ENCODE data around the gene EI24. TPM values are rescaled to one million over a fixed set of nuclear protein-coding genes. Genes with fewer than 3 reads are reported as not detected.

The EI24 gene
- total RNA-seq = 89.2 and 106 TPM in 2 replicates

DNA sequence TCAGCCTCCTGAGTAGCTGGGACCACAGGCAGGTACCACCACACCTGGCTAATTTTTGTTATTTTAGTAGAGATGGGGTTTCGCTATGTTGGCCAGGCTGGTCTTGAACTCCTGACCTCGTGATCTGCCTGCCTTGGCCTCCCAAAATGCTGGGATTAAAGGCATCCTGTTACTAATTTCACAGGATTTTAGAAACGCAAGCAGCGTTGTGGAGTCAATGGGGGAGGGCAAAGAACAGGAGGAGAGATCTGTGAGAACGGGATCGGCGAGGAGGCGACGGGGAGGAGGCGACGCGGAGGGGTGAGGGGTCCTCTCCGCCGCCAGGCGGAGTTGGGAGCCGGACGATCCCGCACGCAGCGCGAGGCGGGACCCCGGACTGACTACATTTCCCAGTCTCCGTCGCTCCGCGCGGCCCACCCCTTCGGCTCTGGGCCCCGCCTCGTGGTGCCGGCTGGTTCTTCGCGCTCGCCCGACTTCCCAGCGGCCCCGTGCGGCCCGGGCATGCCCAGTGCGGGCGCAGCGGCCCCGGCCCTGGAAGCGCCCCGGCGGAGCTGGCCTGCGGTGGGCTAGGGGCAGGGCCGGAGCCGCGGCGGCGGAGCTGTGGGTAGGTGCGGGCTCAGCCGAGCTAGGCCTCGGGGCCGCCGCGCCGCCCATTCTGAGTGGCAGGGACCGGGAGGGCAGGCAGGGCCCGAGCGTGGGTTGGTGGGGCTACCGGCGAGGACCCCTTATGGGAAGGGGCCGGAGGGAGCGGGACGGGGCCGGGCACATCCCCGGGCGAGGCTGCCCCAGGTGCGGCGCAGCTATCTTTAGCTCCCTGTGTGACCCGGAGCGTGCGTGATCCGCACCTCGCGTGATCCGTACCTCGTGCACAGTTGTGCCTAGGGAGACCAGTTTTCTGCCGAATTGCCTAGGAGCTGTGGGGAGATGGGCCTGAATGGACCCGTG is at the start of gene EI24:
EI24 (plus strand) TSS at position 508 of the 945 bp plus-strand sequence. CDS start 3,051 bp downstream, outside the sequence.

DNA sequence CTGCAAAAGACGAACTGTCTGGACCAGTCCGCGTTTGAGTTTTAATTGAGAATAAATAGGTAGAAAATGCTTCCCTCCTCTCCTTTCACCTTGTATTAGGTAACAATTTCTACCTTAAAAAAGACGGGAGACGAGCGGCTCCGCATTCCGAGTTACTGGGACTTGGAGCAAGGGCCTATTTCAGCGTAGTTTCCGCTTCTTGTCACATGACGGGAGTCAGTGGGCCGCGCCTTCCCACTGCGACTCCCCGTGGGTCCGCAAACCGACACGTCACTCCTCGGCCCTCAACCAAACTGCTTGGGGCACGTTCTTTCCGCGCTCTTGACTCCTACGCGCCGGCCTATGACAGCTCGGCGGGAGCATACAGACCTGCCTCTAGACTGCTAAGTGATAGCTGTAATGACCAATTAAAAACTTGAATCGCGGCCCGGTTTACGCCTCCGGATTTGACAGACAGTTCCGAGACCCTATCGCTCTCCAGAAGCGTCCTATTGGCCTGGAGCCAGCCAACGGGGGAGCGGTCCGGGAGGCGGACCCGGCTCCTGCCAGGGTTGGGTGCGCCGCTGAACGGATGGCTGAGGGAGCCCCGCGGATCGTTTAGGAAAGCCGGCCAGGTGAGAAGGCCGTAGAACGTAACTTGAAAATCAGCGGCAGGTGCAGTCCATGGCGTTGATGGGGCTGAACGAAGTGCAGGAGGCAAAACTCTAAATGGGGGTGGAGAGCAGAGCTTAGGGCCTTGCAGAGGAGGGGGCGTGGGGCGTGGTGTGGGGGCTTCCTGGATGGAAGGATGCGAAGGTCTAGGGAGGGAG is 23.2 kb downstream of the EI24 start, which contains the start of gene STT3A:
STT3A (plus strand) TSS at position 548 of the 809 bp plus-strand sequence. CDS start 3,064 bp downstream, outside the sequence.

DNA sequence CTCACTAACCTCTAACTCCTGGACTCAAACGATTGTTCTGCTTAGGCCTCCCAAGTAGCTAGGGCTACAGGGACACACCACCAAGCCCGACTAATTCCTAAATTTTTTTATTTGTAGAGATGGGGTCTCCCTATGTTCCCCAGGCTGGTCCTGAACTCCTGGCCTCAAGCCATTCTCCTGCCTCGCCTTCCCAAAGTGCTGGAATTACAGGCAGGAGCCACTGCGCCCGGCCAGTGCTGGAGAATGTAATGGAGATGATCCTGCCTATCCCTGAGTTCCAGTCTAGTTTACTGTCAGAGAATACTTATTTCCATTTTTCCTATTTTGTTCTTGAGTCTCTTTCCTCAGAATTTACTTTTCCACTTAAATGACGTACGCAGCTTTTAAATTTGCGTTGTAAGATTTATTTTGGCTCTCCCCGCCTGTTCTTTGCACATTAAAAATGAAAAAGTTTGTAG is 55.5 kb downstream of the EI24 start, which contains the start of gene CHEK1:
CHEK1 (plus strand) TSS at position 408 of the 458 bp plus-strand sequence. CDS start 1,606 bp downstream, outside the sequence.

Other genes starting within 250 kb of the EI24 start
- gene FEZ1, start 73.2 kb upstream of the EI24 start, total RNA-seq = 59.5 and 78.5 TPM in 2 replicates
- gene STT3A, start 23.4 kb downstream of the EI24 start, total RNA-seq = 274 and 300 TPM in 2 replicates
- gene CHEK1, start 55.7 kb downstream of the EI24 start, total RNA-seq = 28.0 and 61.2 TPM in 2 replicates
- not detected in 2 replicates for gene ACRV1, start 111.4 kb downstream of the EI24 start, total RNA-seq
- gene PATE1, start 176.8 kb downstream of the EI24 start, total RNA-seq = not detected in 2 replicates
- 0.12 and 0.22 TPM in 2 replicates for gene PATE2, start 209.4 kb downstream of the EI24 start, total RNA-seq
- not detected in 2 replicates for gene PATE3, start 218.7 kb downstream of the EI24 start, total RNA-seq